Measurements from ENCODE around the gene SAPCD1. TPM values are rescaled to one million over a fixed set of nuclear protein-coding genes. Genes with fewer than 3 reads are reported as not detected.

SAPCD1 gene
- total RNA-seq = 0.61 TPM in 1 of 2 replicates, not detected in the other

GRCh38 chr6:31762356-31762755 is at the start of gene SAPCD1:
SAPCD1 (plus strand) TSS chr6:31762656; CDS start chr6:31763055, 399 bp downstream.

GRCh38 chr6:31715022-31715958 is 47.2 kb upstream of the SAPCD1 start, which contains the start of gene LY6G6D:
LY6G6D (plus strand) TSS chr6:31715348; CDS start chr6:31715356, 8 bp downstream.

GRCh38 chr6:31721351-31722020 is 41.0 kb upstream of the SAPCD1 start, which contains the start of gene LY6G6C:
LY6G6C (minus strand) TSS chr6:31721746; CDS start chr6:31721679, 67 bp downstream.

GRCh38 chr6:31723245-31723979 is 39.0 kb upstream of the SAPCD1 start, which contains the start of gene MPIG6B:
MPIG6B (plus strand) TSS chr6:31723373; CDS start chr6:31723384, 11 bp downstream.

GRCh38 chr6:31728767-31729514 is 33.5 kb upstream of the SAPCD1 start, which contains the start of gene DDAH2:
DDAH2 (minus strand) TSS chr6:31729299; CDS start chr6:31729161, 138 bp downstream.

GRCh38 chr6:31736021-31736767 is 26.3 kb upstream of the SAPCD1 start, which contains the start of gene CLIC1:
CLIC1 (minus strand) TSS chr6:31736530; CDS start chr6:31736300, 230 bp downstream.

GRCh38 chr6:31739639-31740396 is 22.6 kb upstream of the SAPCD1 start, which contains the start of gene MSH5:
MSH5 (plus strand) TSS chr6:31740005; CDS start chr6:31740467, 462 bp downstream.

GRCh38 chr6:31776989-31777666 is 14.7 kb downstream of the SAPCD1 start, which contains the start of gene VWA7:
VWA7 (minus strand) TSS chr6:31777328; CDS start chr6:31776779, 549 bp downstream.

GRCh38 chr6:31795616-31796298 is 33.3 kb downstream of the SAPCD1 start, which contains the start of gene VARS1:
VARS1 (minus strand) TSS chr6:31795752; CDS start chr6:31795217, 535 bp downstream.

GRCh38 chr6:31806470-31807272 is 44.2 kb downstream of the SAPCD1 start, which contains the start of gene LSM2:
LSM2 (minus strand) TSS chr6:31806966; CDS start chr6:31806757, 209 bp downstream.

Small RNAs within 50 kb of the gene (small RNA-seq; reads per million reads assigned to genes)
- not detected for gene LY6G6D
- gene MSH5-SAPCD1 = not detected
- gene RF00019 = not detected
- gene RNU6-850P = not detected
- not detected for gene SAPCD1

Other genes with a start within 250 kb of the SAPCD1 start
- not detected in 2 replicates for gene MCCD1, start 233.7 kb upstream of the SAPCD1 start, total RNA-seq
- gene DDX39B, start 220.7 kb upstream of the SAPCD1 start, total RNA-seq = 309 and 338 TPM in 2 replicates
- gene ATP6V1G2, start 216.0 kb upstream of the SAPCD1 start, total RNA-seq = 3.4 and 5.7 TPM in 2 replicates
- 23.2 and 33.2 TPM in 2 replicates for gene NFKBIL1, start 215.0 kb upstream of the SAPCD1 start, total RNA-seq
- not detected in 2 replicates for gene LTA, start 190.4 kb upstream of the SAPCD1 start, total RNA-seq
- 0.16 TPM in 1 of 2 replicates, not detected in the other for gene TNF, start 187.1 kb upstream of the SAPCD1 start, total RNA-seq
- gene LTB, start 180.2 kb upstream of the SAPCD1 start, total RNA-seq = not detected in 2 replicates
- gene LST1, start 176.4 kb upstream of the SAPCD1 start, total RNA-seq = not detected in 2 replicates
- not detected in 2 replicates for gene NCR3, start 169.7 kb upstream of the SAPCD1 start, total RNA-seq
- not detected in 2 replicates for gene AIF1, start 147.4 kb upstream of the SAPCD1 start, total RNA-seq
- gene PRRC2A, start 141.9 kb upstream of the SAPCD1 start, total RNA-seq = 85.5 and 86.8 TPM in 2 replicates
- 203 and 221 TPM in 2 replicates for gene BAG6, start 110.0 kb upstream of the SAPCD1 start, total RNA-seq
- 0.65 and 1.2 TPM in 2 replicates for gene APOM, start 106.8 kb upstream of the SAPCD1 start, total RNA-seq
- 24.4 and 24.5 TPM in 2 replicates for gene C6orf47, start 101.9 kb upstream of the SAPCD1 start, total RNA-seq
- 18.5 and 18.8 TPM in 2 replicates for gene GPANK1, start 97.7 kb upstream of the SAPCD1 start, total RNA-seq
- 117 and 141 TPM in 2 replicates for gene CSNK2B, start 96.6 kb upstream of the SAPCD1 start, total RNA-seq
- 6.3 and 8.4 TPM in 2 replicates for gene LY6G5B, start 92.7 kb upstream of the SAPCD1 start, total RNA-seq
- gene LY6G5C, start 81.6 kb upstream of the SAPCD1 start, total RNA-seq = 0.16 TPM in 1 of 2 replicates, not detected in the other
- 32.8 and 40.7 TPM in 2 replicates for gene ABHD16A, start 59.3 kb upstream of the SAPCD1 start, total RNA-seq
- gene LY6G6F, start 55.8 kb upstream of the SAPCD1 start, total RNA-seq = not detected in 2 replicates
- gene LY6G6D, start 47.3 kb upstream of the SAPCD1 start, total RNA-seq = not detected in 2 replicates
- not detected in 2 replicates for gene LY6G6C, start 40.9 kb upstream of the SAPCD1 start, total RNA-seq
- not detected in 2 replicates for gene MPIG6B, start 39.3 kb upstream of the SAPCD1 start, total RNA-seq
- 62.3 and 78.3 TPM in 2 replicates for gene DDAH2, start 33.4 kb upstream of the SAPCD1 start, total RNA-seq
- gene CLIC1, start 26.1 kb upstream of the SAPCD1 start, total RNA-seq = 499 and 664 TPM in 2 replicates
- 9.6 and 11.7 TPM in 2 replicates for gene MSH5, start 22.7 kb upstream of the SAPCD1 start, total RNA-seq
- under 0.01 and 0.97 TPM in 2 replicates for gene VWA7, start 14.7 kb downstream of the SAPCD1 start, total RNA-seq
- 48.5 and 60.0 TPM in 2 replicates for gene VARS1, start 33.1 kb downstream of the SAPCD1 start, total RNA-seq
- gene LSM2, start 44.3 kb downstream of the SAPCD1 start, total RNA-seq = 15.1 and 19.4 TPM in 2 replicates
- gene HSPA1L, start 52.6 kb downstream of the SAPCD1 start, total RNA-seq = 0.73 and 0.97 TPM in 2 replicates
- gene HSPA1A, start 52.9 kb downstream of the SAPCD1 start, total RNA-seq = 148 and 178 TPM in 2 replicates
- gene HSPA1B, start 65.1 kb downstream of the SAPCD1 start, total RNA-seq = 149 and 152 TPM in 2 replicates
- 74.3 and 76.3 TPM in 2 replicates for gene NEU1, start 100.2 kb downstream of the SAPCD1 start, total RNA-seq
- gene SLC44A4, start 116.3 kb downstream of the SAPCD1 start, total RNA-seq = not detected in 2 replicates
- gene EHMT2, start 135.0 kb downstream of the SAPCD1 start, total RNA-seq = 55.6 and 57.8 TPM in 2 replicates
- 2.3 and 4.4 TPM in 2 replicates for gene ZBTB12, start 139.4 kb downstream of the SAPCD1 start, total RNA-seq
- gene C2, start 165.1 kb downstream of the SAPCD1 start, total RNA-seq = 2.1 and 3.3 TPM in 2 replicates
- gene CFB, start 183.4 kb downstream of the SAPCD1 start, total RNA-seq = 13.5 and 31.3 TPM in 2 replicates
- gene NELFE, start 196.3 kb downstream of the SAPCD1 start, total RNA-seq = 81.9 and 97.9 TPM in 2 replicates
- 47.5 and 61.8 TPM in 2 replicates for gene SKIC2, start 196.5 kb downstream of the SAPCD1 start, total RNA-seq
- gene DXO, start 209.5 kb downstream of the SAPCD1 start, total RNA-seq = 21.1 and 21.3 TPM in 2 replicates
- gene C4A, start 219.4 kb downstream of the SAPCD1 start, total RNA-seq = 4.9 and 6.8 TPM in 2 replicates

Data from hair follicle dermal papilla cell (primary cell).